H9 (cell line): ENCODE measurements around the gene ARID1B. TPM values are rescaled to one million over a fixed set of nuclear protein-coding genes. Genes with fewer than 3 reads are reported as not detected.
A peak's percentile ranks its signal among the peaks of the same experiment; 100 is the strongest.

Source experiments
- DNase-seq: peaks from one replicate; pipeline ENCODE4 v3.0.0-alpha.2; 2017
- H2AFZ ChIP-seq: one replicate; pipeline ENCODE4 v1.6.1; 2013; ENCODE audit warnings: mild to moderate bottlenecking, low read length, control low read depth, moderate library complexity
- H2AK5ac ChIP-seq: 2 replicates; pipeline ENCODE4 v1.6.1; 2013; ENCODE audit warnings: low read length, control low read depth, mixed read lengths; ENCODE audit not compliant: insufficient read length
- H2BK120ac ChIP-seq: one replicate; pipeline ENCODE4 v1.6.1; 2013; ENCODE audit warnings: low read depth, mild to moderate bottlenecking, low read length, control low read depth, inconsistent platforms; ENCODE audit not compliant: poor library complexity, severe bottlenecking
- H2BK12ac ChIP-seq: 2 replicates; pipeline ENCODE4 v1.6.1; 2013; ENCODE audit warnings: low read length, control low read depth, mixed read lengths, low read depth; ENCODE audit not compliant: insufficient read length
- H2BK15ac ChIP-seq: 2 replicates; pipeline ENCODE4 v1.6.1; 2013; ENCODE audit warnings: low read depth, low read length, control low read depth
- H2BK20ac ChIP-seq: one replicate; pipeline ENCODE4 v1.6.1; 2013; ENCODE audit warnings: low read depth, mild to moderate bottlenecking, low read length, control low read depth, inconsistent platforms; ENCODE audit not compliant: poor library complexity, severe bottlenecking
- H2BK5ac ChIP-seq: 2 replicates; pipeline ENCODE4 v1.6.1; 2013; ENCODE audit warnings: low read length, control low read depth, mixed read lengths; ENCODE audit not compliant: insufficient read length
- H3K14ac ChIP-seq: 2 replicates; pipeline ENCODE4 v1.6.1; 2013; ENCODE audit warnings: low read length, control low read depth; ENCODE audit not compliant: insufficient read depth
- H3K18ac ChIP-seq: 2 replicates; pipeline ENCODE4 v1.6.1; 2013; ENCODE audit warnings: low read depth, mild to moderate bottlenecking, mixed read lengths, low read length, control low read depth; ENCODE audit not compliant: insufficient read length
- H3K23ac ChIP-seq: 2 replicates; pipeline ENCODE4 v1.6.1; 2013; ENCODE audit warnings: low read length, control low read depth, mixed read lengths, low read depth; ENCODE audit not compliant: insufficient read length
- H3K23me2 ChIP-seq: 2 replicates; pipeline ENCODE4 v1.6.1; 2013; ENCODE audit warnings: low read depth, mild to moderate bottlenecking, mixed read lengths, low read length, control low read depth; ENCODE audit not compliant: insufficient read length, poor library complexity, severe bottlenecking
- H3K27ac ChIP-seq: 2 replicates; pipeline ENCODE4 v1.5.1; 2013; ENCODE audit warnings: low read length, control low read depth, mixed read lengths, low read depth; ENCODE audit not compliant: insufficient read length
- H3K27me3 ChIP-seq: 2 replicates; pipeline ENCODE4 v1.6.1; 2013; ENCODE audit warnings: low read length, control low read depth, inconsistent platforms; ENCODE audit not compliant: insufficient read depth
- H3K4ac ChIP-seq: 2 replicates; pipeline ENCODE4 v1.6.1; 2013; ENCODE audit warnings: low read depth, mild to moderate bottlenecking, control low read depth, inconsistent platforms, low read length, moderate library complexity
- H3K4me1 ChIP-seq: 2 replicates; pipeline ENCODE4 v1.6.1; 2013; ENCODE audit warnings: low read length, control low read depth, inconsistent platforms; ENCODE audit not compliant: insufficient read depth
- H3K4me2 ChIP-seq: 2 replicates; pipeline ENCODE4 v1.6.1; 2013; ENCODE audit warnings: low read length, control low read depth, mixed read lengths; ENCODE audit not compliant: insufficient read length, insufficient read depth
- H3K56ac ChIP-seq: 2 replicates; pipeline ENCODE4 v1.6.1; 2013; ENCODE audit warnings: low read depth, mild to moderate bottlenecking, mixed read lengths, low read length, control low read depth; ENCODE audit not compliant: insufficient read length
- H3K79me1 ChIP-seq: 2 replicates; pipeline ENCODE4 v1.6.1; 2013; ENCODE audit warnings: low read depth, mild to moderate bottlenecking, moderate library complexity, low read length, control low read depth, inconsistent platforms; ENCODE audit not compliant: insufficient read depth, poor library complexity, severe bottlenecking
- H3K79me2 ChIP-seq: 2 replicates; pipeline ENCODE4 v1.6.1; 2013; ENCODE audit warnings: low read length, control low read depth, inconsistent platforms; ENCODE audit not compliant: insufficient read depth
- H3K9ac ChIP-seq: 2 replicates; pipeline ENCODE4 v1.6.1; 2013; ENCODE audit warnings: low read length, control low read depth, mixed read lengths; ENCODE audit not compliant: insufficient read length; ENCODE audit errors: extremely low read depth
- H3K9me3 ChIP-seq: one replicate; pipeline ENCODE4 v1.6.1; 2013; ENCODE audit warnings: low read depth, low read length, inconsistent platforms; ENCODE audit not compliant: control insufficient read depth
- H3T11ph ChIP-seq: one replicate; pipeline ENCODE4 v1.6.1; 2013; ENCODE audit warnings: mild to moderate bottlenecking, low read length, control low read depth, inconsistent platforms
- H4K20me1 ChIP-seq: one replicate; pipeline ENCODE4 v1.6.1; 2013; ENCODE audit not compliant: control insufficient read depth, insufficient read length, insufficient read depth
- H4K5ac ChIP-seq: 2 replicates; pipeline ENCODE4 v1.6.1; 2013; ENCODE audit warnings: low read depth, mild to moderate bottlenecking, mixed read lengths, low read length, control low read depth; ENCODE audit not compliant: insufficient read length
- H4K8ac ChIP-seq: replicated peaks from 2 replicates; pipeline ENCODE4 v1.6.1; 2013; ENCODE audit warnings: low read length, control low read depth, mixed read lengths, low read depth; ENCODE audit not compliant: insufficient read length
- H4K91ac ChIP-seq: 2 replicates; pipeline ENCODE4 v1.6.1; 2013; ENCODE audit warnings: low read depth, mild to moderate bottlenecking, moderate library complexity, mixed read lengths, low read length, control low read depth; ENCODE audit not compliant: insufficient read length
- H3K27ac Mint-ChIP-seq, 3 experiments: 2 replicates in 2 of 3; 3 replicates in 1 of 3; pipeline ENCODE4 v1.8.0; 2020 to 2021; ENCODE audit warnings: mixed read lengths in 3 of 3, mild to moderate bottlenecking in 1 of 3, moderate library complexity in 1 of 3
- H3K27me3 Mint-ChIP-seq: 2 replicates; pipeline ENCODE4 v1.8.0; 2021; ENCODE audit warnings: low read depth, mild to moderate bottlenecking, moderate library complexity, mixed read lengths
- H3K36me3 Mint-ChIP-seq, 3 experiments: 2 replicates in 2 of 3; 3 replicates in 1 of 3; pipeline ENCODE4 v1.8.0; 2020 to 2021; ENCODE audit warnings: low read depth in 3 of 3, mixed read lengths in 3 of 3; ENCODE audit not compliant: insufficient read depth in 1 of 3
- H3K4me1 Mint-ChIP-seq, 2 experiments: 2 replicates each; pipeline ENCODE4 v1.8.0; 2020; ENCODE audit warnings: mixed read lengths in 2 of 2
- H3K4me3 Mint-ChIP-seq, 2 experiments: 2 replicates in 1 of 2; 3 replicates in 1 of 2; pipeline ENCODE4 v1.8.0; 2020 to 2021; ENCODE audit warnings: mild to moderate bottlenecking in 2 of 2, mixed read lengths in 2 of 2, moderate library complexity in 1 of 2
- H3K9me3 Mint-ChIP-seq, 2 experiments: 2 replicates in 1 of 2; 3 replicates in 1 of 2; pipeline ENCODE4 v1.8.0; 2020; ENCODE audit warnings: mild to moderate bottlenecking in 2 of 2, mixed read lengths in 2 of 2, moderate library complexity in 1 of 2
- CTCF ChIP-seq: fragments of 200-600 bp; sonication (generic); conservative IDR thresholded peaks from 3 replicates; pipeline ENCODE4 v1.8.0; 2021; ENCODE audit warnings: antibody characterized with exemption, mild to moderate bottlenecking
- WGBS: extraction: QIAGEN DNeasy Blood & Tissue Kit; methylation state at CpG from one replicate; pipeline ENCODE4 v1.1.7; 2013; ENCODE audit warnings: missing lambda C conversion rate, low lambda C conversion rate, mixed read lengths; ENCODE audit not compliant: insufficient read length; ENCODE audit errors: extremely low coverage; 5-methylcytosine and 5-hydroxymethylcytosine counted together
- total RNA-seq: library from RNA; stranded (reverse); gene quantifications from 2 replicates; pipeline ENCODE4 v1.2.1, GENCODE V29; 2021

The ARID1B gene
- total RNA-seq, 1 experiment from 2014 or later = 88.2 TPM

GRCh38 chr6:157229132-157229618 lies 452.0 kb downstream of the ARID1B start:
- no peak overlapping the region for H2BK12ac ChIP-seq
- TF ChIP-seq CTCF = 0 out of 3 replicates have a peak, but pooled peaks have one; percentile 11
- no peak overlapping the region for H3K18ac ChIP-seq
- no peak overlapping the region for H3K9ac ChIP-seq
- no peaks in the 10 kb centered on the region for H3K23me2 ChIP-seq
- no peak overlapping the region for H4K91ac ChIP-seq
- H3K23ac ChIP-seq = no peak overlapping the region
- H4K8ac ChIP-seq = no peak overlapping the region
- Mint-ChIP-seq H3K9me3 (no peaks in the 10 kb centered on the region; a peak in 3 of 5 replicates), H3K27ac (peak overlapping the region in 2 of 3 experiments; percentile 25 to 28; a peak in 2 of 7 replicates), H3K36me3 (no peaks in the 10 kb centered on the region), H3K4me1 (peaks cover 17 to 27% of the 10 kb centered on the region in 2 experiments), H3K4me3 (no peak overlapping the region), H3K27me3 (peaks cover 25% of the 10 kb centered on the region)
- no peak overlapping the region for H2BK5ac ChIP-seq
- no peaks in the 10 kb centered on the region; the same call in 1 of the 2 replicates for H3K27me3 ChIP-seq
- no peak overlapping the region for H3K4ac ChIP-seq
- no peak overlapping the region for H3T11ph ChIP-seq
- no peak overlapping the region for H2BK15ac ChIP-seq
- no peak overlapping the region for H3K56ac ChIP-seq
- no peak overlapping the region for H3K27ac ChIP-seq
- no CpG with 5 or more reads among the region's 8 CpGs for WGBS
- H3K9me3 ChIP-seq = no peaks in the 10 kb centered on the region
- H3K79me2 ChIP-seq = no peaks in the 10 kb centered on the region
- no peak for DNase-seq
- H3K4me2 ChIP-seq = no peak overlapping the region
- H4K5ac ChIP-seq = no peak overlapping the region
- no peak overlapping the region for H2BK20ac ChIP-seq
- no peak overlapping the region for H2AK5ac ChIP-seq
- H3K4me1 ChIP-seq = no peaks in the 10 kb centered on the region; the same call in 1 of the 2 replicates
- no peaks in the 10 kb centered on the region for H3K79me1 ChIP-seq
- no peak overlapping the region for H2AFZ ChIP-seq
- H2BK120ac ChIP-seq = no peak overlapping the region
- no peaks in the 10 kb centered on the region for H4K20me1 ChIP-seq
- no peak overlapping the region for H3K14ac ChIP-seq
